HL-60 (cell line): Measurements from ENCODE around the gene EFHC2.

Source experiments
- DNase-seq, 2 experiments: peaks; one replicate each; pipeline ENCODE4 v3.0.0-alpha.2; 2010 to 2020; ENCODE audit warnings: low read depth in 1 of 2, low spot score in 1 of 2
- H3K27ac ChIP-seq: fragments of 250-450 bp; sonication (Bioruptor Pico); replicated peaks from 2 replicates; pipeline ENCODE4 v1.5.1; 2020; ENCODE audit warnings: mild to moderate bottlenecking, moderate library complexity
- H3K27me3 ChIP-seq: fragments of 250-450 bp; sonication (Bioruptor Pico); 2 replicates; pipeline ENCODE4 v1.5.1; 2021; ENCODE audit warnings: mild to moderate bottlenecking, moderate library complexity; ENCODE audit not compliant: insufficient read depth, poor library complexity, severe bottlenecking
- H3K4me3 ChIP-seq: replicated peaks from 2 replicates; pipeline ENCODE4 v1.5.1; 2011; ENCODE audit warnings: mild to moderate bottlenecking, control low read depth, low read length; ENCODE audit not compliant: insufficient read depth
- CTCF ChIP-seq: IDR thresholded peaks from one replicate; pipeline ENCODE4 v1.5.1; 2011; ENCODE audit warnings: low read length, control low read depth, inconsistent platforms; ENCODE audit not compliant: insufficient read depth
- GABPA ChIP-seq: IDR thresholded peaks from 2 replicates; pipeline ENCODE4 v1.6.1; 2012; ENCODE audit warnings: low read depth
- POLR2AphosphoS5 ChIP-seq: IDR thresholded peaks from 2 replicates; pipeline ENCODE4 v1.6.1; 2012; ENCODE audit warnings: low read depth
- REST ChIP-seq: IDR thresholded peaks from 2 replicates; pipeline ENCODE4 v1.6.1; 2012; ENCODE audit warnings: low read depth; ENCODE audit not compliant: insufficient replicate concordance
- SPI1 ChIP-seq: IDR thresholded peaks from 2 replicates; pipeline ENCODE4 v1.6.1; 2012; ENCODE audit warnings: low read depth, mild to moderate bottlenecking, borderline replicate concordance

The EFHC2 gene

GRCh38 chrX:44246826-44247225 lies 96.6 kb downstream of the EFHC2 start:
- Histone ChIP-seq H3K27me3 (peaks cover 3% of the 10 kb centered on the region), H3K4me3 (no peak overlapping the region), H3K27ac (no peak overlapping the region)
- no peak for TF ChIP-seq SPI1
- TF ChIP-seq POLR2AphosphoS5: no peak
- no peak for TF ChIP-seq REST
- TF ChIP-seq GABPA: no peak
- no peak for TF ChIP-seq CTCF
- DNase-seq: no peak

- Histone ChIP-seq H3K4me3 (no peak overlapping the region), H3K27me3 (peaks cover 3% of the 10 kb centered on the region), H3K27ac (no peak overlapping the region)
- no peak for DNase-seq
- TF ChIP-seq GABPA: no peak
- no peak for TF ChIP-seq SPI1
- TF ChIP-seq CTCF: no peak
- no peak for TF ChIP-seq REST
- TF ChIP-seq POLR2AphosphoS5: no peak
Measured at GRCh38 chrX:44245733-44246132, 97.7 kb downstream of the EFHC2 start.

GRCh38 chrX:44244008-44244407 lies 99.5 kb downstream of the EFHC2 start:
- peaks cover 3% of the 10 kb centered on the region for H3K27me3 ChIP-seq
- TF ChIP-seq CTCF (no peak), REST (no peak), POLR2AphosphoS5 (no peak), GABPA (no peak), SPI1 (no peak)
- no peak overlapping the region for H3K4me3 ChIP-seq
- DNase-seq: peak in 1 of 2 experiments; percentile 15
- no peak overlapping the region for H3K27ac ChIP-seq
